Motor neuron (in vitro differentiated cells): ENCODE measurements around the gene COBLL1. TPM values are rescaled to one million over a fixed set of nuclear protein-coding genes. Genes with fewer than 3 reads are reported as not detected.
"Not testable (repeated sequence)": the region's sequence is repeated elsewhere in the genome, so short reads cannot be mapped to it uniquely, and the experiment has no call there.

ENCODE experiments used
- ATAC-seq, 8 experiments: fragments of 200-7000 bp; cut with Tn5 transposase; replicated peaks in 6 of 8; 2 replicates each; pipeline ENCODE4 v1.8.0; 2021; ENCODE audit warnings: mild to moderate bottlenecking in 8 of 8, moderate library complexity in 8 of 8
- H3K27ac ChIP-seq, 2 donors: fragments of 250-450 bp; sonication (Bioruptor Pico); 2 replicates each; pipeline ENCODE4 v1.9.0; 2021; ENCODE audit warnings: antibody characterized with exemption in 2 of 2, mild to moderate bottlenecking in 2 of 2, moderate library complexity in 1 of 2
- H3K4me1 ChIP-seq, 2 donors: fragments of 250-450 bp; sonication (Bioruptor Pico); replicated peaks in 1 of 2; 2 replicates each; pipeline ENCODE4 v1.6.1; 2021; ENCODE audit warnings: antibody characterized with exemption in 2 of 2, mild to moderate bottlenecking in 2 of 2, moderate library complexity in 1 of 2
- H3K4me3 ChIP-seq, 5 donors: fragments of 250-450 bp; sonication (Bioruptor Pico); 2 replicates each; pipeline ENCODE4 v1.9.0; 2021; ENCODE audit warnings: antibody characterized with exemption in 5 of 5, mild to moderate bottlenecking in 5 of 5, moderate library complexity in 4 of 5
- WGBS, 10 experiments: fragments of 450-650 bp; shearing (Covaris generic); methylation state at CpG; one replicate each; pipeline ENCODE4 v1.0.0; 2022; 5-methylcytosine and 5-hydroxymethylcytosine counted together
- in situ Hi-C, 9 experiments: fragments of 400-800 bp; cut with MboI; loops; one replicate each; pipeline ENCODE4 v1.15.0; 2021; ENCODE audit warnings: low sequenced_read_pairs in 9 of 9, low pct_unique_long_range_greater_than_20kb in 2 of 9; ENCODE audit not compliant: unreplicated experiment in 9 of 9
- total RNA-seq, 8 experiments: library from RNA; unstranded; fragments of 300-600 nt; gene quantifications; 2 replicates each; pipeline versions ENCODE4 v1.2.3 to v1.2.4, GENCODE V29; 2022

COBLL1 gene
- total RNA-seq, 8 experiments from 2014 or later = 0.65 to 50.6 (median 8.1) TPM

DNA sequence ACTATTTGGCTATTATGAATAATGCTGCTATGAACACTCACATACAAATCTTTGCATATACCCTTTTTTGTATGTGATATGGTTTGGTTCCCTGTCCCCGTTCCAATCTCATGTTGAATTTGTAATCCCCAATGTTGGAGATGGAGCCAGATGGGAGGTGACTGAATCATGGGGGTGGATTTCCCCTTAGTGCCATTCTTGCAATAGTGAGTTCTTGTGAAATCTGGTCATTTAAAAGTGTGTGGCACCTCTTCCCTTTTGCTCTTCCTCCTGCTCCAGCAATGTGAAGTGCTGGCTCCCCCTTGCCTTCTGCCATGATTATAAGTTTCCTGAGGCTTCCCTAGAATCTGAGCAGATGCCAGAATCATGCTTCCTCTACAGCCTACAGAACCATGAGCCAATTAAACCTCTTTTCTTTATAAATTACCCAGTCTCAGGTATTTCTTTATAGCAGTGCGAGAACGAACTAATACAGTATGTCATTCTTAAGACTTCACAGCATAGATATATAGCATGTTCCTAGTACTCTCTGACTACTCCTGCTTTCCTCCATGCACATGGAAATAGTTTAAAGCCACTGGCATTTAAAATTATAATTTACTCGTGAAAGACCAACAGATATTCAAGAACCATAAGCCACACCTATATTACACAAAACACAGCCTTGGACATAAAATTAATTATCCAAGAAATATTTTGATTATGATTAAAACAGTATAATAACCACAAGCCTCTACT lies 75.2 kb downstream of the COBLL1 start:
- Histone ChIP-seq H3K27ac (no peak overlapping the region), H3K4me1 (no peaks in the 10 kb centered on the region), H3K4me3 (no peak overlapping the region)
- peak in 3 of 8 experiments; percentile 78 to 86 (median 81) for ATAC-seq
- in situ Hi-C loops = no loop called here
- 17 to 100% (median 75%) methylated on average over 1 to 4 of the region's 4 CpGs; no CpG with 5 or more reads in 1 of the 10 experiments for WGBS, 10 experiments

DNA sequence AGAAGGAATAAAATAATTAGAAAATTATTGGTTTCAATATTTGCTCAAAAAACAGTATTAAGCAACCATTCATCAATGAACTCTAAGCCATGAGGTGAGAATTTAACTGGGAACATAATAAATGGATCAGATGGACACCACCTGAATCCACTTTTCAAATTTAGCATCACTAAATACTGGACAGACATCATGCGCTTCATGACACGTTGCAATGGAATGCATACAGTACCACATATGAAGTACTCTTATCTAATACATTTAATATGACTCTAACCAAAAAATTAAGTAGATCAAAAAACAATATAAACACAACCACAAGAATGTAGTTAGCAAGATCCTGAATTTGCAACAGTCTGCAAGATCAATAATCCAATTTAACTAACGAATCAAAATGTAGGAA lies 76.6 kb downstream of the COBLL1 start:
- H3K27ac ChIP-seq = no peak overlapping the region
- no peak for ATAC-seq

DNA sequence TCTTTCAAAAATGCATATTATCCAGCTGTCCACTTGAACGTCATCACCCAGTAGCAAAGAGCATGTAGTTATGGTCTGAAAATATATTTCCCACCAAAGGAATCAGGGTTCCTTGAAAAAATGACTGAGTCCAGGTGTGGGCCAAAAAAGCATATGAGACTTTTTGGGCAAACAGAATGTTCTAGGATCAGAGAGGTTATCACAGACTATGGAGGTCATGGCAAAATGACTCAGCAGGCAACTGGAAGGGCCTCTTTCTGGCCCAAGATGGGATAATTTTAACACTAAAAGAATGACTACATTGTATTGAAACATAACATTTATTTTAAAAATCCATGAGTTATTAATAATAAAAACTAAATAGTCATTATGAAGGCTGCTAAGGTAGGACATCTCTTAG lies 77.1 kb downstream of the COBLL1 start:
- Histone ChIP-seq H3K4me3 (no peak overlapping the region), H3K27ac (no peak overlapping the region), H3K4me1 (no peaks in the 10 kb centered on the region)
- 80 to 100% (median 96%) methylated on average over 1 of the region's 1 CpG; no CpG with 5 or more reads in 2 of the 10 experiments for WGBS, 10 experiments
- no peak for ATAC-seq
- in situ Hi-C loops = no loop called here

More for the DNA sequence above, 76.6 kb downstream of the COBLL1 start:
- 53 to 97% (median 88%) methylated on average over 3 of the region's 3 CpGs; no CpG with 5 or more reads in 2 of the 10 experiments for WGBS, 10 experiments
- Histone ChIP-seq H3K4me1 (no peaks in the 10 kb centered on the region), H3K4me3 (no peak overlapping the region)
- in situ Hi-C loops = no loop called here

DNA sequence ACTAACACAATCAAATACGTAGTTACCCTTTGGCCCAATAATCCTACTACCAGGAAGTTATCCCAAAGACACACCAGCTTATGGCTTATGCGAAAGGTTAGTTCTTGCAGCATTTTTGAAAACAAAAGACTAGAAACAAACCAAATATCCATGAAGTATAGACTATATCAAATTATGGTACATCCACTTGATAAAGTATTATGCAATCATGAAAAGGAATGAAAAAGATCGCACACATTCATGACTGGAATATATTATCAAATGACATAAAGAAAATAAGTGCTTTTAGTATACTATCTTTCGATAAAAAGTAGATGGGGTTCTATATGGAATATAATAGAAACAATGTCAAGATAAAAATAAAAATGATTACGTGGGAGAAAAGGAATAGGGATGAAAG lies 78.2 kb downstream of the COBLL1 start:
- ATAC-seq = no peak
- H3K27ac ChIP-seq = no peak overlapping the region
- no peak overlapping the region for H3K4me3 ChIP-seq
- no peaks in the 10 kb centered on the region for H3K4me1 ChIP-seq
- 89 to 97% (median 94%) methylated on average over 4 to 5 of the region's 5 CpGs; no CpG with 5 or more reads in 1 of the 10 experiments for WGBS, 10 experiments
- in situ Hi-C loops = no loop called here

DNA sequence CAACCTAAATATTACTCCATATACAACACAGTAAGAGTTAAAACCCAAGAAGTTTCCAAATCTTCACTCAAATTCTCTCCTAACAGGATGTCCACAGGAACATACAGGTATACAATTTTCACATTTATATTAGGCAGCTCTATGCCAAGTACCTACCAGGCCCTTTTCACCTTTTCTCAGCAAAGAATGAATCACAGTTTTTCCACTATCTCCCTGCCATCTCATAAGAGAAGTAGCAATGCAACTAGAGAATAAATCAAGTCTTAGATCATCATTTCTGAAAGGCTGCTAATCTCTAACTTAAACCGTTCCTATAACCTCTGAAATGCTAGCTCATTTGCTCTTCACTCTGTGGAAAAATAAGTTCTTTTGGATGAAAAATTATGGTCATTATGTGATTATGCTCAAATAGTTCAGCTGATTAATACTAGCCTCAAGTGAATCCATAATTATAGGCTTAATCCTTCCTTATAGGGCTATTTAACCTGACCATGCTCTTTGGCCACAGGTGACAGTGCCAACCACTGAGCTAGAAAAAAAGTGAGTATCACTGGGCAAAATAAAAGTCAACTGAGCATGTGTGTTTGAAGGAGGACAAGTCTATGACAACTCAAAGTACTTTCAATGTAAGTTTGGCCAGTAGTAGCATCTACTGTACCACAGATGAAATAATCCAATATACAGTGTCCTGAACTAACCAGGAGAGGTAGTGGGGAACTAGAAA lies 79.7 kb downstream of the COBLL1 start:
- in situ Hi-C loops = no loop called here
- WGBS, 10 experiments = 70 to 100% (median 88%) methylated on average over 1 of the region's 1 CpG; no CpG with 5 or more reads in 2 of the 10 experiments
- Histone ChIP-seq H3K4me1 (no peaks in the 10 kb centered on the region), H3K4me3 (no peak overlapping the region), H3K27ac (no peak overlapping the region)
- no peak for ATAC-seq

DNA sequence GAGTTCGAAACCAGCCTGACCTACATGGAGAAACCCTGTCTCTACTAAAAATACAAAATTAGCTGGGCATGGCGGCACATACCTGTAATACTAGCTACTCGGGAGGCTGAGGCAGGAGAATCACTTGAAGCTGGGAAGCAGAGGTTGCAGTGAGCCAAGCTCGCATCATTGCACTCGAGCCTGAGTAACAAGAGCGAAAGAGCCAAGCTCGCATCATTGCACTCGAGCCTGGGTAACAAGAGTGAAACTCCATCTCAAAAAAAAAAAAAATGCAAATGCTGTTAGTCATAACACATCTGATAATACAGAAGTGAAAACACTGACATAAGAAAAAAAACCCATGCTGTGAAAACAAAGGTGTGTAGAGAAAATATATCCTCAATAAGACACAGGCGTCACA lies 80.4 kb downstream of the COBLL1 start:
- 60 to 100% (median 95%) methylated on average over 1 to 9 of the region's 9 CpGs; no CpG with 5 or more reads in 1 of the 10 experiments for WGBS, 10 experiments
- in situ Hi-C loops, H3K4me3 ChIP-seq, H3K27ac ChIP-seq, H3K4me1 ChIP-seq: not testable (repeated sequence)
- peak in 2 of 8 experiments; percentile 43 to 47 for ATAC-seq

DNA sequence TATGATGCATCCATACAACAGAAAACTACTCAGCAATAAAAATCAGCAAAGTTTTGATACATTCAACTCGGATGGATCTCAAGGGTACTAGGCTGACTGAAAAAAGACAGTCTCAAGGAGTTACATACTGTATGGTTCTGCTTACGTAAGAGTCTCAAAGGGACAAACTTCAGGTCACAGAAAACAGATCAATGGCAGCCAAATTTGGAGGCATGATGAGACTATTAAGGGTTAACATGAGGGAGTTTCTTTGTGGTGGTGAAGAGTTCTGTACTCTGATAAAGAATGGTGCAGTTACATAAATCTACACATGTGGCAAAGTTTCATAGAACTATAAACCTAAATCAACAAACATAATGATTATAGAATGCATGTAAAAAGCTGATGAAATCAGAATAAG lies 81.4 kb downstream of the COBLL1 start:
- 35 to 100% (median 96%) methylated on average over 1 to 2 of the region's 2 CpGs; no CpG with 5 or more reads in 2 of the 10 experiments for WGBS, 10 experiments
- no peak for ATAC-seq
- H3K4me1 ChIP-seq = no peaks in the 10 kb centered on the region
- in situ Hi-C loops = no loop called here
- H3K27ac ChIP-seq = no peak overlapping the region
- H3K4me3 ChIP-seq = no peak overlapping the region

DNA sequence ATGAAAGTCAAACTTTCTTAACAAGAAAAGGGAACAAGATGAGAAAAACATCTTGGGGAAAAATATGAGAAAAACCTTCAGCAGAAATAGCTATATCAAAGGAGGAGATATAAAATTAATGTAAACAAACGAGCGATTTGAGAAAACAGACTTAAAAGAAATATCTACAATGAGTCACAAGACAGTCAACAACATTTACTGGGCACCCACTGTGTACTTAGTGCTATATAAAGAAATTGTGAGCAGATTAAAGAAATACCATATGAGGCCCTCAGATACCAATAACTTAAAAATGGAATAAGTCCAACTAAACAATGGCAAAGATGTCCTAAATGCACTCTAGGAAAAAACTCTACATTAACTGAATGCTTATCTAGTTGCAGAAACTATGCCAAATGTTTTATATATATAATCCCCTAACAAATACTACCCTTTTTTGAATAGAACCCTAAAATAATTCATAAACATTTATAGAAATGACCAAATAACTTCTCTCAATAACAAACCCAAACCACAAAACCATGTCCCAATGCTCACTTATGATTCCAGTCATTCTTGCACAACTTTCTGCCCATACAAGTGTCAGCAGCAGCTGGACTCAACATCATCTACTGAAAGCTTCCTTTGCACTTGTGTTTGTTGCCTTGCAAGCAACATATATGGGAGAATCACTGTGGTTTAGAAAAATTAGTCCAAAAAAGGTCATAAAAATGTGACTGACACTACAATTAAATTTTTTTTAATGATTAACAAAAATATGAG lies 83.5 kb downstream of the COBLL1 start:
- no peaks in the 10 kb centered on the region for H3K4me1 ChIP-seq
- H3K4me3 ChIP-seq = no peak overlapping the region
- in situ Hi-C loops = no loop called here
- no peak for ATAC-seq
- H3K27ac ChIP-seq = no peak overlapping the region
- 89 to 100% (median 92%) methylated on average over 1 to 2 of the region's 2 CpGs; no CpG with 5 or more reads in 1 of the 10 experiments for WGBS, 10 experiments

DNA sequence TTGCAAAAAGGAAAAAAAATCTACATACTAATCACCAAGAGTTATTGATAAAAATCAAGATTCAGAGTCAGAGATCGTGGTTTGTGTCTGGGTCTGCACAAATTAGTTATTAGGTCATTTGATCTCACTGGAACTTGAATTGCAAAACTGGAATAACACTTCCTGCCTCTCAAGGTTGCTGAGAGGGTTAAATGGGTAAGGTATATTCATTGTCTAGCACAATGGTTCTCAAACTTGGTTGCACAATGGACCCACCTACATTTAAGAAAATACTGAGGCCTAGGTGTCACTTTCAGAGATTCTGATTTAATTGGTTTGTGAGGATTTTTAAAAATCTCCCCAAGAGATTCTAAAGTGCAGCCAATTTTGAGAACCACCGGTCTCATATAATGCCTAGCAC lies 84.8 kb downstream of the COBLL1 start:
- 32 to 100% (median 78%) methylated on average over 1 to 2 of the region's 2 CpGs for WGBS, 10 experiments
- no peak overlapping the region for H3K4me3 ChIP-seq

DNA sequence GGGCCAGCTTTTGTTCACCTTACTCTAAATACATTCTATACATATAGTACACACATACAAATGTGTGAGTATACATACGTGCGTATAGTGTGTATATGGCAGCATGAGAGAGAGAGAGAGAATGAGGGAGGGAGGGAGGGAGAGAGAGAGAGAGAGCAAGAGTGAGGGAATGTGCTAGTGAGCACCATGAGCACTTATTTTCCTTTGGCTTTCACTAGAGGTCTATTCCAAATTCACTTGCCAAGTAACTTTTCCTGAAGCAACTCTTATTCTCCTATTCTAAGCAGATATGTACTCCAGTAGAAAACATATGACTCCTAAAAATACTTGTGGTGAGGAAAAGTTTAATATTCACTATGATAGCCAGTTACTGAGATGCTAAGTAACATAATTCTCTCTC lies 85.7 kb downstream of the COBLL1 start:
- Histone ChIP-seq H3K27ac (no peak overlapping the region), H3K4me3 (no peak overlapping the region), H3K4me1 (no peaks in the 10 kb centered on the region)
- in situ Hi-C loops = no loop called here
- no peak for ATAC-seq
- 48% methylated on average over 2 of the region's 2 CpGs; no CpG with 5 or more reads in 9 of the 10 experiments for WGBS, 10 experiments

More for the DNA sequence above, 84.8 kb downstream of the COBLL1 start:
- Histone ChIP-seq H3K4me1 (no peaks in the 10 kb centered on the region), H3K27ac (no peak overlapping the region)
- in situ Hi-C loops = no loop called here
- no peak for ATAC-seq

DNA sequence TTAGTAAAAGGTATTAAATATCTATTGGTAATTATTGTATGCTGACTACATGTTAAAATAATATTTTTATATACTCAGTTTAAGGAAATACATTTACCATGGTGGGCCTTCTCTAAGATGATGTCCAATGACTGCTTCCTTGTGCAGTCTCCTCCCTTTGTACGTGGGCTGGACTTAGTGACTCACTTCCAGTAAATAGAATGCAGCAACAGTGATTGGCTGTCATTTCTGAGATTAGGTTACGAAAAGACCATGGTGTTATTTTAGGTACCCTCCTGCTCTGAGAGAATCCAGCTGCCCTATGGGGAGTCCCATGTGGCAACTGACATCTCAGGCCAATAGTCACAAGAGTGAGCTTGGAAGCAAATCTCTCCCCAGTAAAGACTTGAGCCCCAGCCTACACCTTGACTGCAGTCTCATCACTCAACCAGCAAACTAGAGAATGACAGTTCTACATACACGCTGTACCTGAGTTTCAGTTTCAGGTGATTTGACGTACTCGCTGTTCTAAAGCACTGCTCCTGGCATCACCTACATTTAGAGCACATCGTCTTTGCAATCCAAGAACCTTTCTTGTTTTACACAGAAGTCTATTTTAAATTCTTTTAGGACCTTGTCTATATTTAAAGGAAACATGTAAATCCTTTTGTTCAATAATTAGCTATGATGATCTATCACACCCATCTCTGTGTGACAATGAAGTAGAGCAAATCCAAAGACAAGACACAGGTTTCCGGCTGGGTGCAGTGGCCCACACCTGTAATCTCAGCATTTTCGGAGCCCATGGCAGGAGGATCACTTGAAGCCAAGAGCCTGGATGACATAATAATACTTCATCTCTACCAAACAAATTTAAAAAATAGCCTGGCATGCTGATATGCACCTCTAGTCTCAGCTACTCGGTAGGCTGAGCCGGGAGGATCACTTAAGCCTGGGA lies 87.2 kb downstream of the COBLL1 start:
- WGBS, 10 experiments = 86 to 100% (median 98%) methylated on average over 1 to 9 of the region's 10 CpGs; no CpG with 5 or more reads in 1 of the 10 experiments
- in situ Hi-C loops = no loop called here
- no peak overlapping the region for H3K27ac ChIP-seq
- ATAC-seq = no peak
- no peak overlapping the region for H3K4me3 ChIP-seq
- H3K4me1 ChIP-seq = no peaks in the 10 kb centered on the region

DNA sequence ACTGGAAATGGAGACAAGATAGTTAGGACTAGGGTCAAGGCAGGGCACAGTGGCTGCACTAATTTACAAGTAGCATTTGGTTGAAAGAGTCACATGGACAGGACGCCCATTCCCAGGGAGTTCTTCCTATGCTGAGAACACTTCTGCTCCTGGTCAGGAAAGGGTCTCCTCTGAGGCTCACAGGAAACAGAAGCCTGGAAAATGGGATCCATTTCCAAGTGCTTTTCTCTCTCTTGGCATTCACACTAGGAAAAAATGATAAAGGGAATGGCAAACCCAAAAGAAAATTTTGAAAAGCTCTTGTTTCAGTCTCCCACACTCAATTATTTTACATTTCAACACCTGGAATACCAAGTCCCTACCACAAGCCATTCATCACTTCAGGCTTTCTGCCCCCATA lies 88.7 kb downstream of the COBLL1 start:
- H3K27ac ChIP-seq = no peak overlapping the region
- WGBS, 10 experiments = 83 to 100% (median 100%) methylated on average over 1 of the region's 1 CpG; no CpG with 5 or more reads in 2 of the 10 experiments
- no peak overlapping the region for H3K4me3 ChIP-seq
- no peaks in the 10 kb centered on the region for H3K4me1 ChIP-seq
- in situ Hi-C loops = no loop called here
- ATAC-seq = no peak
